GM12801 (cell line): ENCODE results near the gene RNF121.

Experiments
- TF ChIP-seq, protein P1 (sequence below): IDR thresholded peaks from one replicate; pipeline ENCODE4 v1.5.1; 2011; ENCODE audit warnings: control low read depth; ENCODE audit not compliant: insufficient read length; ENCODE audit errors: extremely low read depth

The RNF121 gene

DNA sequence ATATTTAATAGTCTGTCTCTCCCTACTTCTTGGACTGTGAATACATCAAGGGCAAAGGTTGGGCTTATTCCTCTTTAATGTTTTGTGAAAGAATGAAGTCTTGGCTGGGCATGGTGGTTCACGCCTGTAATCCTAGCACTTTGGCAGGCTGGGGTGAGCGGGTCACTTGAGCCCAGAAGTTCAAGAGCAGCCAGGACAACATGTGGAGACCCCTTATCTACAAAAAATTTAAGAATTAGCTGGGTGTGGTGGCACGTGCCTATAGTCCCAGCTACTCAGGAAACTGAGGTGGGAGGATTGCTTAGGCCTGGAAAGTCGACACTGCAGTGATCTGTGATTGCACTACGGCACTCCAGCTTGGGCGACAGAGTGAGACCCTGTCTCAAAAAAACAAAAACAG lies 20.2 kb downstream of the RNF121 start:
- TF ChIP-seq, protein P1, sequence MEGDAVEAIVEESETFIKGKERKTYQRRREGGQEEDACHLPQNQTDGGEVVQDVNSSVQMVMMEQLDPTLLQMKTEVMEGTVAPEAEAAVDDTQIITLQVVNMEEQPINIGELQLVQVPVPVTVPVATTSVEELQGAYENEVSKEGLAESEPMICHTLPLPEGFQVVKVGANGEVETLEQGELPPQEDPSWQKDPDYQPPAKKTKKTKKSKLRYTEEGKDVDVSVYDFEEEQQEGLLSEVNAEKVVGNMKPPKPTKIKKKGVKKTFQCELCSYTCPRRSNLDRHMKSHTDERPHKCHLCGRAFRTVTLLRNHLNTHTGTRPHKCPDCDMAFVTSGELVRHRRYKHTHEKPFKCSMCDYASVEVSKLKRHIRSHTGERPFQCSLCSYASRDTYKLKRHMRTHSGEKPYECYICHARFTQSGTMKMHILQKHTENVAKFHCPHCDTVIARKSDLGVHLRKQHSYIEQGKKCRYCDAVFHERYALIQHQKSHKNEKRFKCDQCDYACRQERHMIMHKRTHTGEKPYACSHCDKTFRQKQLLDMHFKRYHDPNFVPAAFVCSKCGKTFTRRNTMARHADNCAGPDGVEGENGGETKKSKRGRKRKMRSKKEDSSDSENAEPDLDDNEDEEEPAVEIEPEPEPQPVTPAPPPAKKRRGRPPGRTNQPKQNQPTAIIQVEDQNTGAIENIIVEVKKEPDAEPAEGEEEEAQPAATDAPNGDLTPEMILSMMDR = no peak

DNA sequence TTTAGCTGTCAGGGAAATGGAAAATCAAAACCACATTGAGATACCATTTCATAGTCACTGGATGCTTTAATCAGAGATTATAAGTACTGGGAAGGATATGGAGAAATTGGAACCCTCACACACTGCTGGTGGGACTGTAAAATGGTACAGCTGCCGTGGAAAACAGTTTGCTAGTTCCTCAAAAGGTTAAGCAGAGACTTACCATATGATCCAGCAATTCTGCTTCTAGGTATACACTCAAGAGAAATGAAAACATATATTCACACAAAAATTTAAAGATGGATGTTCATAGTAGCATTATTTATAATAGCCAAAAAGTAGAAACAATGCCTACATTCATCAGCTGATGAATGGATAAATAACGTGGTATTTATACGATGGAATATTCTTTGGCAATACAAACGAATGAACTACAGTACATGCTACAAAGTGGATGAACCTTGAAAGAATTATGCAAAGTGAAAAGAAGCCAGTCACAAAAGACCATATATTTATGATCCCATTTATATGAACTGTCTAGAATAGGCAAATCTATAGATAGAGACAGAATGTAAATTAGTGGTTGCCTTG lies 23.0 kb downstream of the RNF121 start:
- TF ChIP-seq, protein P1 = no peak

DNA sequence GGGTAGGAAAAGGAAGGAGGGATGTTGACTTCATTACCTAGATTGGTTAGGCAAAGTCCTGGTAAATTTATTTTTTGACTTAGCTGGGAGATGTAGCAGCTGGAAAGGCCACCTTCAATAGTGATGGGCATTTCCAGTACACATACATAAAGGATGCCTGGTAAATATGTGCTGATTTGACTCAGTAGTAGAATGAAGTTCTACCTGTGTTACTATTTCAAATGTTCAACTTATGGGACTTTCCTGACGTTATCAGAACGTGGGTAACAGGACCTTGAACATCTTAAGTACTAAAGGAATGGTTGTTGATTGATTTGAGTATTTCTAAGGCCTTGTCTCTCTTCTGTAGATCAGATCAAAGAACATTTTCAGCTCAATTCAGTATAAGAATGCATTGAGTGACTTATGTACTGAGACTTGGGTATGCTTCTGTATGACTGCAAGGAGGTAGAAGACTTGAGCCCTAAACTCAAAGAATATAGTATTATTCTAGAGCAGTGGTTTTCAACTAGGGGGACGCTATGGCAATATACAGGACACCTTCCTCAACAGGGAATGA lies 27.1 kb downstream of the RNF121 start:
- TF ChIP-seq, protein P1 = no peak

DNA sequence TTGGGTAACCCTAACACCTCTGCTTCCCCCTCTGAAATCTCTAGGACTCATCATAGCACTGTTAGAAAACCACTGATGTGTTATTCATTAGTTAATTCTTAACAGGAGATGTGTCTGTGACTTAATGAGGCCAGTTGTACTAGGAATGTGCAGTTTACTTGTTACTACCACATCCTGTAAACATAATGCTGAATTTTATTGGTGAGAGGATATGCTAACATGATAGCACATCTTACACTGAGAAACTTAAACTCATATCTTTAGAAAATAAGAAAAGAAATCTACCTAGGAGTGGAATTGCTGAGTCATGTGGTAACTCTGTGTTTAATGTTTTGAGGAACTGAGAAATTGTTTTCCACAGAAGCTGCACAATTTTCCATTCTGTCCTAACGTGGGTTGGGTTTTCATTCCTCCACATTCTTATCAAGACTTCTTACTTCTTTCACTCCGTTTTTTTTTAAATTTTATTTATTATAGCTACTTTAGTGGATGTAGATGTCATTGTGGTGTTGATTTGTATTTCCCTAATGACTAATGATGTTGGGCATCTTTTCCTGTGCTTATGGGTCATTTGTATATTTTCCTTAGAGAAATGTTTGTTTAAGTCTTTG lies 33.7 kb downstream of the RNF121 start:
- TF ChIP-seq, protein P1 = no peak

DNA sequence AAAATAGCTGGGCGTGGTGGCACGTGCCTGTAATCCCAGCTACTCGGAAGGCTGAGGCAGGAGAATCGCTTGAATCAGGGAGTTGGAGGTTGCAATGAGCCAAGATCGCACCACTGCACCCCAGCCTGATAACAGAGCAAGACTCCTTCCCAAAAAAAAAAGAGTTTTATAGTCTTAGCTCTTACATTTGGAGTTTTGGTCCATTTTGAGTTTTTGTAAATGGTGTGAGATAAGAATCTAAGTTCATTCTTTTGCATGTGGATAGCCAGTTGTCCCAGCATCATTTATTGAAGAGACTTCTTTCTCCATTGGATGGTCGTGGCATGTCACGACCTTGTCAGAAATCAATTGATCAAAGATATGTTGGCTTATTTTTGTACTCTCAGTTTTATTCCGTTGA lies 34.6 kb downstream of the RNF121 start:
- TF ChIP-seq, protein P1 = no peak

DNA sequence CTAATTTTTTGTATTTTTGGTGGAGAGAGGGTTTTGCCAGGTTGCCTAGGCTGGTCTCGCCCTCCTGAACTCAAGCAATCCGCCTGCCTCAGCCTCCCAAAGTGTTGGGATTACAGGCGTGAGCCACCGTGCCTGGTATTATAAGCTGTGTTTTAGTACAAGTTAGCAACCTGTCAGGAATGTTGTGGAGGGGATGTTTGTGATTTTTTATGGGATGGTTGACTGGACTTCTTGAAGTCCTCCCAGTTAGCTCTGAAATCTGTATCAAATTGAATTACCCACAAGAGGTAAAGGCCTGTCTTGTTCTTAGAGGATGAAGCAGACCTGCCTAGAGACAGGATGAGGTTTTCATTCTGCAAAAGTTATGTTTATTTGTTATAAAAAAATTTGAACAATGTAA lies 35.8 kb downstream of the RNF121 start:
- TF ChIP-seq, protein P1 = no peak

DNA sequence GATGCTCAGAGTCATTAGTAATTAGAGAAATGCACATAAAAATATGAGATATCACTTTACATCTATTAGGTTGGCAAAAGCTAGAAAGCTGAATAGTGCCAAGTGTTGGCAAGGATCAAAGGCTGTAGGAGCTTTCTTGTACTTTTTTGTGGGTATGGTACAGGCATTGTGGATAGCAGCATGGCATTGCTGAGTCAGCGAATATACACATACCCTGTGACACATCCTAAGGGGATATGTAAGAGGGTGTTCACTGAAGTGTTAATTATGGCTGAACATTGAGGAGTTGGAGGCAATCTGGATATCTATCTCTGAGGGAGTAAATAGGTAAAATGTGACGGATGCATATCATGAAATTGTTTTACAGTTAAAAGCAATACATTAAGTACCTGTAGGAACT lies 42.8 kb downstream of the RNF121 start:
- TF ChIP-seq, protein P1 = no peak
